Kasumi-1 (cell line): ENCODE results near the gene SNX19.
A peak's percentile ranks its signal among the peaks of the same experiment; 100 is the strongest.

Experiments used
- DNase-seq, 2 experiments: peaks; one replicate each; lab custom pipeline; 2025; lab: John Stamatoyannopoulos, UW

SNX19 gene

DNA sequence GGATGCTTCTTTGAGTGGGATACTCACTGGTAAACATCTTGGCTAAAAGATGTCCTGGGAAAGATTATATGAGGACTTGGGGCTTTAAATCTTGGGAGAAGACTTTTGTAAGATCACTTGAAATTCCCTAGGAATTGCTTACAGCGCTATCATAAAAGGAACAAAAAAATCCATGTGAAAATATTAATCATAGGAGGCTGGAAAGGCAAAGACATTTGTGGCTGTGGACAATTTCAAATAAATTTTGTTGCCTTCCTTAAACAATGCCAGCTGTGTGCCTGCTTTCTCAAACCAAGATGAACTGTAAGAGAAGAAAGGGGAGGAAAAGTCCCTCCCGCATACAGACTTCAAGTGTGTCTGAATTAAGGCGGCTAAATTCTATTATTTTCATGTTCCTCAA, 75.6 kb downstream of the SNX19 start:
- no peak for DNase-seq

DNA sequence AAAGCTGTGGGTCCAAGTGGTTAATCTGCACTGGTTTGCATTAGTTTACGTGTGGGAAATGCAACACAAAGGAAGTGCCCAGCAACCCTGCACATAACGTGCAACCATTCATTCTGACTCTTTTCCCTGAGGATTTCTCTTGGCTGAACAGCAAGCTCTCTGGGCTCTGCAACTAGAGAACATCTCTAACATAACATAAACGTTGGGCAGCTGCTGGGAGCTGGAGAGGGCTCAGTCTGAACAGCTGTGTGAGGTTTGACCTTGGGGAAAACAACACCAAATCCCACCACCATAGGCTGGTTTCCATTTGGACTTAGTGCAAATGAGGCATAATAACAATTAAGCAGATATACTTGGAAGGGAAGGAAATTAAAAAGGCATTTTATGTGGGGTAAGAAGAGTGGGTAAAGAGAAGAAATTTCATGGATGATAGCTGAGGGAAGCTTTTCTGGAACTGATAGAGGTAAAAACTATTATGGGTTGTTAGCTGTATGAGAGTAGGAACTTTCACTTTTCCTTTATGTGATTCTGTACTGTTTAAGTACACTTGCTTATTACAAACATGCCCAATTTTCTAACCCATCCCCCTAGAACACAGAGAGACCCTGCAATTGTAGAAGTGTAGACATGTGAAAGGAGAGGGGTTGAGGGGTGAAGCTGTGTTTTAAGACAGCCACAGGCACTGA, 76.2 kb downstream of the SNX19 start:
- DNase-seq: no peak

DNA sequence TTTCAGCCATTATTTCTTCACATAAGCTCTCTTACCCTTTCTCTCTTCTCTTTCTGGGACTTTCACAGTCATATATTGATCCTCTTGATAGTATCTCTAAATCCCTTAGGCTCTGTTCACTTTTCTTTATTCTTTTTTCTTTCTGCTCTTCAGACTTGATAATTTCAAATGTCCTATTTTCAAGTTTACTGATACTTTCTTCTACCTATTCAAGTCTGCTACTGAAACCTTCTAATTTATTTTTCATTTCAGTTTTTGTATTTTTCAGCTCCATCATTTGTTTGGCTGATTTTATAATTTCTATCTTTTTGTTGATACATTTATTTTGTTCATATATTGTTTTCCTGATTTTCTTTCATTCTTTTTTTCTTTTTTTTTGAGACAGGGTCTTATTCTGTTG, 79.1 kb downstream of the SNX19 start:
- DNase-seq: no peak

DNA sequence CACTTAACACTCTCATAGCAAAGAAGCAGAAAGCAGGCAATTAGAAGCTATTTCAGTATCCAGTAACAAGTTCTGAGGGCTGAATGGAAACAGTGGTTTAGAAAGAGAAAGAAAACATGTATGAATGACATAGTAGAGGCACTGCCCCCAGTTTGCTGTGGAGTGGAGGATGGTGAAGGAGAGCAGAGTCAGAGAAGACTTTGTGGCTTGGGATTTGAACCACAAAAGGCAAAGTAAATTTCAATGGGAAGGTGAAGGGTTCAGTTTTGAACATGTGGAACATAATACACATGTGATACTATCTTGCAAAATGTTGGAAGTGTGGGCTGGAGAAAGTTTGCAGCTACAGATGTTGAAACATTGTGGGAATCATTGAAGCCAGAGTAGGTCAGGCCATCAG, 81.4 kb downstream of the SNX19 start:
- DNase-seq: no peak

DNA sequence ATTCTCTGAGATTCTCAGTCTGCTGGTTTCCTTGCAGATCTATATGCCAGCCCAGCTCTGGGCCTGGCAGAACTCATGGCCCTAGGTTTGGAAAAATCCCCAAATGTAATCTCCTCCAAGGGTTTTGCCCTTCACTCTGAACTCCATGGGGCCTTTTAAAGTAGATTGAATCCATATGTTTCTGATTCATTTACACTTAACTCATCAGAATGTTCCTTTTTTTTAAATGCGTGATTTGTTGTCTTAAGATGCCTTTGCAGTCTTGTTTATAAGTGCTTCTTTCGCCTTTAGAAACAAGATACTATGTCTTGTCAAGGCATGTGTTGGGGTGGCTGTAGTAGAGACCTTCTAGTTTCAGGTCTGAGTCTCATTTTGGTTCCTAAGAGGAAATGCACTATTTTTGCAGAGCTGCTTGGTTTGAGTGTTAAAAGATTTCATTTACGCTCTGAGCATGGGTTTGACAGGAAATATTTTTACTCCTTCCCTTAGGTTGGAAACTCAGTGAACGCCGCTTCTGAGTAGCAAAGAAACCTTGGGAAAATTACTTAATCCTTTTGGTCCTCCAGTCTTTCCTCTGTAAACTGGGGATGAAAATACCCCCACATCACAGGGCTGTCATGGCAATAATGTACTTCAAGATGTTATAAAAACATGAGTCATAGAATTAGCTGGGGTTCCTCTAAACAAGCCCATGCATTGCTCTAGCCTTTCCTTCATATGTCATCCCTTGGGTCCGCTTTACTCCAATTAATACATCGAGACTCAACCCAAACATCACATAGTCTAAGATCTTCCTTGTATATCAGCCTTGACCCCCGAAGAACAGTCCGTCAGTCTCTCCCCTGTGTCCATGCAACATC, 83.5 kb downstream of the SNX19 start:
- no peak for DNase-seq

DNA sequence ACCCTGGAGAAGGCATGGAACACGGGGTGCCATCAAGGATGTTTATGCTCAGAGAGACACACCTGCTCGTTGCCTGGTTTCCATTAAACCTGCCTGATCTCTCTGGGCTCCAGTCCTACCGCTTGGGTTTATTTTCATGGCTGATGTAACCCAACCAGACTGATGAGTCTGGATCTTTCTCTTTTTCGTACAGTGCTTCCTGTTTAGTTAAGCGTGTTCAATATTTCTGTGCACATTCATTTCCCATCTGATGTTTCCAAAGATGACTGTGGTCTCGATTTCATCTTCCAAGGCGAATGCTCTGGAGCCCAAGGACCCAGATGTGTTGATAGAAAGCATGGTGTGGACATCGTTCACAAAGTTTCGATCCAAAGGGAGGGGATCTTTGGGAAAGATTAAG, 84.3 kb downstream of the SNX19 start:
- no peak for DNase-seq

DNA sequence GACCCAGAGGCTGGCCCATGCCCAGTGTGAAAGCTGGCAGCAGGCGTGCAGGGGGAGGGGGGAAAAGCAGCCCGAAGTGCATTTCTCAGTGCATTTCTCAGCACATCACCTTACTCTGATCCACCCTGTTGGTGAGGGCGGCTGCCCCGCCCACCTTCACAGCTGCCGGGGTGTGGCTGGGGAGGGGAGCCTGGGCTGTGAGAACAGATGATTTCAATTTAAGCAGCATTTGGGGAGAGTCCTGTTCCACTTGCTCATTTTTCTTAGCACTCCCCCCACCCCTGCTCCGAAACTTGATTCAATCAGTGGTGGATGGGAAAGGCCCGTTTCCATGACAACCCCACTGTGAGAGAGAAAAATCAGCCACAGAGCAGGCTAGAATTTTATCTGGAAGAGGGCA, 84.8 kb downstream of the SNX19 start:
- no peak for DNase-seq

DNA sequence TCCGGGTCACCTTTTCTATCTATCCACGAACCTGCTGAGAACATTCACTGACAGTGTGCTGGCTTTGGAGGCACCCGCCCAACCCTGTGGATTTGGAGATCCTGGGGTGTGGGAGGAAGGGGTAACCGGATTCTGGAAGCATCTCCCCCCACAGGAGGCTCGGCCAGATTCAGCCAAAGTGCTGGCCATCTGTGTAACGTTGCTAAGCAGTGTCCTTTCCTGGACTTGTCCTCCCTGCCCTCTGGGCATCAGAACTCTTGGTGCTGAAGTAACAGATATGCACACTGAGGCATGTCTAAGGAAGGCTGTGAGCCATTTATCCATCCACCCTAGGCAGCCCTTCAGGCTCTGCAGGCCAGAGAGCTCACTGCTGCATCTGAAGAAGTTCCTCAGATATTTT, 85.7 kb downstream of the SNX19 start:
- no peak for DNase-seq

DNA sequence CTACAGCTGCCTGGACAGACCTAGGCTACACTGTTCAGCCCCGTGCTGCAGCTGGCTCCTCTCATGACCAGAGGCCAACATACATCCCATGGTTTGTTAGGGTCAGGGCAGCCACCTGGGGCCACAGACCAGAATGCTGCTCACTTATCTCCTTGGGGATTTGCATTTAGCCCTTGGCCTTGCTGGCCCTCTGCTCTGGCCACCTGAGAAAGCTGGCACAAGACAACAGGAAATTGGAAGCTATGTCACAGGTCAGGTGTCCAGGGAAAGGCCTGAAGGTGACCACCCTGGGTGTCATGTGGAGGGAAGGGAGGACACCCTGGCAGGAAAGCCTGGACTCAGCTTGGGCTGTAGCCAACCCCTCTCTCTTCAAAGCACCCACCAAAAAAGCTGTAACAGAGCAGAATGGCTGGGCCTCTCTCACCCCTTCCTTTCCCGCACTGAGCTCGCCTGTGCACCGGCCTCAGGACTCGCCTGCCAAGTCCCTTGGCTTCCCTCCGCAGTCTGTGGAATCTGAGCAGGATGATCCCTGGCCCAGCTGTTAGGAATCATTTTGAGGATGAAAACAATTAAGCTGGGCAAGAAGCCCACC, 86.3 kb downstream of the SNX19 start:
- no peak for DNase-seq

DNA sequence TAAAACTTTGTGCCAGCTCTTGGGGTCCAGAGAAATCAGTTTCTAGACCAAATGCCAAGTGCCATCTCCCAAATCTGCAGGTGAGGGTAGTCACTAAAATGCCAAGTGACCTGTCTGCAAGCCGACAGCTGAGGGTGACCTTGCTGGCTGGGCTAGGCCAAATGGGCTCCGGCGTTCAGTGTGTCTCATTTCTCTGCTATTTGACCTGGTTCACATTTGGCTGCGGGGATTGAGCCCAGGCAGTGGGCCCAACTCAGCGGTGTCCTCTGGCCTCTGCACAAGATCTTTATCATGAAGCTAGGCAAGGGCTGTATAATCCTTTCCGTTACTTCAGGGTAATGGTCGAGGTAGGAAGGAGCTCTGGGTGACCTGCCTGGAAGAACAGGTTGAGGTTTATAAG, 87.5 kb downstream of the SNX19 start:
- DNase-seq: no peak

DNA sequence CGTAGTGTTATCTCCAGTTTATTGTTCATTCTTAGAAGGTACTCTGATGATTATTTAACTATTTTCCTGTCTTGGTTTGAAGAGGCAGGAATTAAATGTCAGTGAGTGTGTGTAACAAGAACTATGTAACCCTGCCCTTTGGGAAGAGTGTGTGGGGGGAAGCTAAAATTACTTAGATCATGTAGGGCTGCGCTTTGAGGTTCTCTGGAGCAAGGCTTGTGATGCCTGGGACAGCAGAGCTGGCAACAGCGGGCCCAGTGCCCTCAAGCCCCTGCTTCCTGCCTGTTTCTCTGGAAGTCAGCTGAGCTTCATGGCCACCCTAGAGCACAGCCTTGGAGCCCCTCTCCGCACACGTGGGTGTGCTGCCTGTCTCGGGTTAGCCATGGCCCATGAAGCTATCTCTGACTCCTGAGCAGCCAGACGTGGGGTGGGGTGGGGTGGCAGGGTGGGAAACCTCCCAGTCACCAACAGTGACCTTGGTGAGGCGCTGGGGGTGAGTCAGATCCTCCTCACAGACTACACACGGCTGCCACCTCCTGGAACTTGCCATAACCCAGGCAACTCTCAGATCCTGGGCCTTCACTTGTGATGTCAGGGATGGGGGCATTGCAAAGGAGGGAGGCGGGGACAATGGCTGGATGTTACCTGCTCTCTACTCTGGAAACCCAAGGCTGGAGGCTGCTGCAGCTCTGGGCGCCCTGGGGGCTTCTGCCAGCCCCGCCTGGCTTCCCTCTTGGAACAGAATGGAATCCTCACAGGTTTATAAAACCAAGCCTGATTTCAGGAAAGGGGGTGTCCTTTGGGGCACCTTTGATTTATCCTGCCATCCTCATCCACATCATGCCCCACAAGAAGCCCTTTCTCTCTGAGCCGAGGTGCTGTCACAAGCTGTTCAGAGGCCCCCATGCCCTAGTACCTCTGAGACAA, 88.6 kb downstream of the SNX19 start:
- peak; percentile 66 to 82 for DNase-seq

DNA sequence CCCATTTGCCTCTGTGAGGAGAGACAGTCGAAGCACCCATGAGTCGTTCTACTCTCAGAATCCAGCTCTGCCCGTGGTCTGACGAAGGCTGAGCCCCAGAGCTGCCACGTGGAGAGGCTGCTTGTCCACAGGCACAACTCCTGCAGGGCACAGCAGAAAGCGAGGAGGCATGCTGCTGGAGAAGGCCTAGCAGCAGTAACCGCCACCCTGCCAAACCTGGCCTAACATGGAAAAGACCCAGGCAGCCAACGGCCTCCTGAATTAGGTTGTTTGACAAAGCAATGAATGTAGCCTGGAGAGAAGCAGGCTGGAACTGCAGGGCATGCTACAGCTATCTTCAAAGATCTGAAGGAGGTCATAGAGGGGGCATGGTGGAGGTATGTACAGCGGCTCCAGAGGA, 89.7 kb downstream of the SNX19 start:
- DNase-seq: no peak

DNA sequence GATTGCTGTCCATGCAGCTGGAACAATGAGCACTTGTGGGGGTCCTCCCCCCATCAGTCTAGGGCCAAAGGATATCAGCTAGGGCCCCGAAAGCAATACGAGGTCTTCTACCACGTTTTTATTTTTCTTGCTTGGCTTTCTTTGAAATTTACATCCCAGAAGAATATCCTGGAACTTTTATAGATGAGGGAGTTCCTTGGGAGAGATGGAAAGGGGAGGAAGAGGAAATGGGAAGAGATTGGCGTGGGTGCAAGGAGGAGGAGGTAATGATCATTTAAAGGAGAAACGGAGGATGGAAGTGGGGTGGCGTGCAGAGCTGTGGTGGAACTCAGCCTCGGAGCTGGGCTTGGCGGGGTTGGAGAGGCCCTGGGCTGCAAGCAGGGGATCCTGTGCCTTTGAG, 90.3 kb downstream of the SNX19 start:
- DNase-seq: no peak

DNA sequence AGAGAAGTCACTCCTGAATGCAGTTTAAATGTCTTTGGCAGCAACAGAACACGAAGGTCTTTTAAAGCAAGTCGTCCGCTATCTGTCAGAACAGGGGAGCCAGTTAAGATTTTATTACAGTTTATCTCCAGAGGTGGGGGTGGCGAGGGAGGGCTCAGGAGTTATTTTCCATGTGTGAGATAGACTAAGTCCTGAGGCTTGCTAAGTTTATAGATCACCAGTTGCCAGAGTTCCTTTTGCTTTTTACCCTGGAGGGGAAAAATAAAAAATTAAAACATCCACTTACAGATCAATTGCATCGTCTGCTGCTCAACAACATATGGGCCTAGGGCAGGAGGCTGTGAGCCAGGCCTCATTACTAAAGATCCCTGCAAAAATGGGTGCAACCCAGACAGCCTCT, 90.7 kb downstream of the SNX19 start:
- no peak for DNase-seq
